Measurements from ENCODE around the gene PCGF3.

PCGF3 gene

DNA sequence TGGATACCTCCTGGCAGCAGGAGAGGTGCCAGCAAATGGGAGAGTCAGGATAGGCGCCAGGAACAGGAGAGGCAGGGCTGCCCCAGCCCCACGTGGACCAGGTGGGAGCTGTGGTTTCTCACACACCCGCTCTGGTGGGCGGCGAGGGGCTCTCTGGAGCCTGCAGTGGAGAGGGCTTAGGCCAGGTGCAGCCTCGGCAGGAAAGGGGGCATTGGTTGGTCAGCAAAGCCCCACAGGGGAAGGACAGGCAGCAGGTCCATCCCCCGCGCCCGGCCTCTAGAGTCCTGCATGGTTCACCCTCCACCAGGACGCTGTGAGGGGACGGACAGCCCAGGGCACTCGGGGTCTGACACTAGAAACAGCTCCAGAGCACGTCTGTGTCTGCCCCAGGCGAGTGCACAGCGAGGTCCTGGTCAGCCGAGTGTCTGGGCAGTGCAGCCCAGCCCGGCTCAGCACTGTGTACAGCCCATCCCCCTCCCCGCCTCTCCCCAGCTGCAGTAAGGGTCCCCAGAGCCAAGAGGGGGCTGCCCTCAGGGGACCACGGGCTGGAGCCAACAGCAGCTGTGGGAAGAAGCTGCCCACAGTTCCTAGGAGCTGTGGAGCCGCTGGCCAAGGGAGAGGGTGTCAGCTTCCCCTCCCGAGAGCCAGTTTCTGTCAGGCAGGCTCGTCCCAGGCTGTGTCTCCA lies 39.7 kb upstream of the PCGF3 start:
- TF ChIP-seq EP300 (IDR thresholded peaks at IDR 0.05; ENCODE audit: borderline replicate concordance) (no peak), FOXM1 (IDR thresholded peaks at IDR 0.05; ENCODE audit: borderline replicate concordance, low read depth) (no peak), RAD21 (IDR thresholded peaks at IDR 0.05; ENCODE audit: low read depth) (no peak), YY1 (IDR thresholded peaks at IDR 0.05; ENCODE audit: low read depth) (no peak), CEBPB (IDR thresholded peaks at IDR 0.05) (no peak), REST (IDR thresholded peaks at IDR 0.05; ENCODE audit: low read depth) (no peak), EGR1 (IDR thresholded peaks at IDR 0.05) (no peak), TAF1 (IDR thresholded peaks at IDR 0.05; ENCODE audit: low read depth) (no peak), ZBTB7A (IDR thresholded peaks at IDR 0.05; ENCODE audit: low read depth) (no peak), TEAD4 (IDR thresholded peaks at IDR 0.05) (no peak), MAX (IDR thresholded peaks at IDR 0.05) (no peak), TCF12 (IDR thresholded peaks at IDR 0.05; ENCODE audit: low read depth) (no peak), CREB1 (IDR thresholded peaks at IDR 0.05; ENCODE audit: low read depth) (no peak), NFIC (IDR thresholded peaks at IDR 0.05) (no peak)
- TF ChIP-seq, protein P1, sequence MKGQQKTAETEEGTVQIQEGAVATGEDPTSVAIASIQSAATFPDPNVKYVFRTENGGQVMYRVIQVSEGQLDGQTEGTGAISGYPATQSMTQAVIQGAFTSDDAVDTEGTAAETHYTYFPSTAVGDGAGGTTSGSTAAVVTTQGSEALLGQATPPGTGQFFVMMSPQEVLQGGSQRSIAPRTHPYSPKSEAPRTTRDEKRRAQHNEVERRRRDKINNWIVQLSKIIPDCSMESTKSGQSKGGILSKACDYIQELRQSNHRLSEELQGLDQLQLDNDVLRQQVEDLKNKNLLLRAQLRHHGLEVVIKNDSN (IDR thresholded peaks at IDR 0.05) = no peak

- no peak for TF ChIP-seq YY1 (IDR thresholded peaks at IDR 0.05; ENCODE audit: low read depth)
- no peak for TF ChIP-seq ZBTB7A (IDR thresholded peaks at IDR 0.05; ENCODE audit: low read depth)
- TF ChIP-seq RAD21 (IDR thresholded peaks at IDR 0.05; ENCODE audit: low read depth) = no peak
- no peak for TF ChIP-seq TAF1 (IDR thresholded peaks at IDR 0.05; ENCODE audit: low read depth)
- TF ChIP-seq TEAD4 (IDR thresholded peaks at IDR 0.05) = no peak
- TF ChIP-seq CEBPB (IDR thresholded peaks at IDR 0.05) = no peak
- no peak for TF ChIP-seq TCF12 (IDR thresholded peaks at IDR 0.05; ENCODE audit: low read depth)
- no peak for TF ChIP-seq NFIC (IDR thresholded peaks at IDR 0.05)
- TF ChIP-seq REST (IDR thresholded peaks at IDR 0.05; ENCODE audit: low read depth) = no peak
Observed at GRCh38 chr4:666436-666810, 39.2 kb upstream of the PCGF3 start.

- TF ChIP-seq EP300 (IDR thresholded peaks at IDR 0.05; ENCODE audit: borderline replicate concordance) (no peak), CREB1 (IDR thresholded peaks at IDR 0.05; ENCODE audit: low read depth) (no peak), TCF12 (IDR thresholded peaks at IDR 0.05; ENCODE audit: low read depth) (no peak), RAD21 (IDR thresholded peaks at IDR 0.05; ENCODE audit: low read depth) (no peak), TEAD4 (IDR thresholded peaks at IDR 0.05) (no peak), NFIC (IDR thresholded peaks at IDR 0.05) (no peak), REST (IDR thresholded peaks at IDR 0.05; ENCODE audit: low read depth) (no peak)
- TF ChIP-seq, protein P1 (IDR thresholded peaks at IDR 0.05) = no peak
Observed at GRCh38 chr4:666822-667544, 38.6 kb upstream of the PCGF3 start.

GRCh38 chr4:667545-667925 lies 38.1 kb upstream of the PCGF3 start:
- no peak for TF ChIP-seq NFIC (IDR thresholded peaks at IDR 0.05)
- TF ChIP-seq MAX (IDR thresholded peaks at IDR 0.05) = no peak
- TF ChIP-seq TEAD4 (IDR thresholded peaks at IDR 0.05) = no peak
- no peak for TF ChIP-seq YY1 (IDR thresholded peaks at IDR 0.05; ENCODE audit: low read depth)
